ENCODE results near the gene ITPK1.
A peak's percentile ranks its signal among the peaks of the same experiment; 100 is the strongest.

Gene ITPK1

GRCh38 chr14:92960706-92961566, 154.8 kb downstream of the ITPK1 start:
- FAIRE-seq: no peak
- DNase-seq (ENCODE audit: insufficient read length): no peak
- TF ChIP-seq POLR2AphosphoS5 (IDR thresholded peaks at IDR 0.05; ENCODE audit: low read depth, low read length): no peak
- no peak for TF ChIP-seq TAF1 (IDR thresholded peaks at IDR 0.05; ENCODE audit: borderline replicate concordance, low read depth, low read length)
- TF ChIP-seq POLR2A (IDR thresholded peaks at IDR 0.05; ENCODE audit: low read depth, low read length): no peak

DNA sequence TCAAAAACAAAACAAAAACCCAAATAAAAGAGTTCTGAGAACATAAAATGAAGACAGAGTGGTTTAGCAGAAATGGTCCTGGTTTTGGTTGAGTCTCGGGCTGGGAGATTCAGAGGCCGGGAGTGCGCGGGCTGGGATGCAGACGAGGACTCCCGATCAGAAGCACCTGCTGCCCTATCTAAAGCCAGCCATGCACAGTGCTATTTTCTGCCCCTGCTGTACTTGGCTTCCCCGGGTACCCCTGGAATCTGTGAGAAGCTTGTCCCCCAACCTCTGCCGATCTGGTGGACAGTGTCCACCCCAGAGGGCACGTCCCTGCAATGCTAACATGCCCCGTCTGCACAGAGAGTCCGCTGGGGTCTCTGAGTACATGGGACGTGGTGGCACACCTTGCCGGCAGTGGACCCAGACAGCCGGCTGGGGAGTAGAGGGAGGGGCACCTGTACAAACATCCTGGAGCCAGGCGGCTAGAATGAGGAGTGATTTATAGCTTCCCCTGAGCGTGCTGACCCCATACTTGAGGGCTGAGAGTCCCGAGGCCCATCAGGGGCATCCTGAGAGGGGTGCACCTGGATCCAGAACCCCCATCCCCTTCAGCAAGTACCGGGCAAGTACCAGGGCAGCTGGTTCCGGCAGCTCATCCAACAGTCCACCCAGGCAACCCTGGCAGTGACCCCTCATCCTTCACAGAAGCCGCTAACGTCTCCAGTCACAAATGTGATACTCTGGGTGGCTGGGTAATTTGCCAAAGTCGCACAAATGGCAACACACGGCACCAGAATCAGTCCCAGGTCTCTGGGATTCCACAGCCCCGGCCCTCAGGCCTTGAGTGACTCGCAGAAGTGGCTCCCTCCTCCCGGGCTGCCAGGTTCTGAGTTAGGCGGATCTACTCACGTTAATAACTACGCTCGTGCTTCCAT, 155.7 kb downstream of the ITPK1 start:
- TF ChIP-seq POLR2A (IDR thresholded peaks at IDR 0.05; ENCODE audit: low read depth, low read length) (no peak), TAF1 (IDR thresholded peaks at IDR 0.05; ENCODE audit: borderline replicate concordance, low read depth, low read length) (no peak), POLR2AphosphoS5 (IDR thresholded peaks at IDR 0.05; ENCODE audit: low read depth, low read length) (no peak)
- FAIRE-seq (no peak), DNase-seq (ENCODE audit: insufficient read length) (no peak)

DNA sequence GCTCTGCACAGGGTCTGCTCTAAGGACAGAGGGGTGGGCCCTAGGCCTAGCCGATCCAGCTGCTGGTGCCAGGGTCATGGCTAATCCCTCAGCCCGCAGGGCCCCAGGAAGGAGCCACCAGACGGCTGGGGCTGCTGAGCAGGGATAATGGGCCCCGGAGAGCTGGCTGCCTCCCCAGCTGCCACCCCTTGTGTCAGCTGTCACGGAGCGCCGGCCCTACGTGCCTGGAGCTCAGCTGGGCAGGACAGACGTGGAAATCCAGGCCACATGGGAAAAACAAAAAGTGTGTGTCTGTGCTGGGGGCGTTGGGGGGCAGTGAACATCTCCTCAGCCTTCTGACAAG, 156.6 kb downstream of the ITPK1 start:
- TF ChIP-seq POLR2AphosphoS5 (IDR thresholded peaks at IDR 0.05; ENCODE audit: low read depth, low read length): no peak
- DNase-seq (ENCODE audit: insufficient read length): no peak
- no peak for FAIRE-seq

GRCh38 chr14:92958373-92959188, 157.1 kb downstream of the ITPK1 start:
- no peak for TF ChIP-seq POLR2A (IDR thresholded peaks at IDR 0.05; ENCODE audit: low read depth, low read length)
- no peak for TF ChIP-seq POLR2AphosphoS5 (IDR thresholded peaks at IDR 0.05; ENCODE audit: low read depth, low read length)
- no peak for TF ChIP-seq TAF1 (IDR thresholded peaks at IDR 0.05; ENCODE audit: borderline replicate concordance, low read depth, low read length)
- FAIRE-seq: no peak
- no peak for DNase-seq (ENCODE audit: insufficient read length)

DNA sequence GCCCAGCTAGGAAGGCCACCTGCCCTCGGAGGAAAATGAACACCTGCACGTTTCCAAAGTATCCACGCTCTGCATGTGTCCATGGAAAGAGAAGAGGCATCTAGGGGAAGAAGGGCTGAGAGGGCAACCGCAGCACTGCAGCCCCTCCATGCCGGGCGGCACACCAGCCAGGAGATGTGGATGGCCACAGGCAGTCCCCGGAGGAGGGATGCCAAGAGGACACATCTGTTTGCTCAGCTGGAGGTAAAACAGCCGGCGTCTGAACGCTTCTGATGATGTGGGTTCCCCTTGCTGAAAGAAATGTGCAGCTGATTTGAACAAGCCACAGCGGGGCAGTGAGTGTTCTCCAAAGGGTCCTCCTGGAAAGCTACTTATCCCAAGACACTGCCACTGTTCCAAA, 158.8 kb downstream of the ITPK1 start:
- TF ChIP-seq POLR2AphosphoS5 (IDR thresholded peaks at IDR 0.05; ENCODE audit: low read depth, low read length) (no peak), POLR2A (IDR thresholded peaks at IDR 0.05; ENCODE audit: low read depth, low read length) (no peak), TAF1 (IDR thresholded peaks at IDR 0.05; ENCODE audit: borderline replicate concordance, low read depth, low read length) (no peak)
- FAIRE-seq (no peak), DNase-seq (ENCODE audit: insufficient read length) (no peak)

DNA sequence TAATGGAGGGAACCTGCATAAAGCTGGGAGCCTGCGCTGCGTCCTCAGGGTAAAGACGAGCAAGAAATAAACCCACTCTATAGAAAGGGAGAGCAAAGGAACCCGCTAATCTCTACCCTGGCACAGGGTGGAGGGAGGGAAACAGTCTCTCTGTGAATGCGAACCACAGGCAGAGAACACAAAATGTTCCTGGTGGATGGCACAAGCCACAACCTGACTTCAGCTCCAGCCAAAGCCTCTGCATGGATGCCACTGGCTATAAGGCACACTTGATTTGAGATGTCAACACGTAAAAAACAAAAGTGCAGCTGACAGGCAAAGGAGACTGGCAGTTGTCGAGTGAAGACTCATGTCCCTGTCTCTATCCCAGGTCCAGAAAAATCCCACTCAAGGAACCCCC, 160.3 kb downstream of the ITPK1 start:
- DNase-seq (ENCODE audit: insufficient read length) (no peak), FAIRE-seq (no peak)
- no peak for TF ChIP-seq POLR2A (IDR thresholded peaks at IDR 0.05; ENCODE audit: low read depth, low read length)
- no peak for TF ChIP-seq TAF1 (IDR thresholded peaks at IDR 0.05; ENCODE audit: borderline replicate concordance, low read depth, low read length)
- TF ChIP-seq POLR2AphosphoS5 (IDR thresholded peaks at IDR 0.05; ENCODE audit: low read depth, low read length): no peak

DNA sequence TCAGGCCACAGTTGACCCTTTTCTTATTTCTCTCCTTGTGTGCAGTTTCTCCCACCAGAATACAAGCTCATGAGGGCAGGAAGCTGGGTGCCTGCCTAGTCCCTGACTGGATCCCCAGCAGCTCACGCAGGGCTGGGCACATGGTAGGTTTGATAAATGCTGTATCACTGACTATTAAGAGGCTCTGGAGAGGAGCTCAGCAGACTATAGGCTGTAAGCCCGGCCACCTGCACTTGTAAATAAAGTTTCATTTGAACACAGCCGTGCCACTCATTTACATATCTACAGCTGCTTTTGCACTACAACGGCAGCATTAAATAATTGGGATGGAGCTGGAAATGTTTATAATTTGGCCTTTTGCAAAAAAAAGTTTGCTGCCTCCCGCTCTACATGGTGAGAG, 160.8 kb downstream of the ITPK1 start:
- FAIRE-seq: no peak

GRCh38 chr14:92953526-92953925, 162.2 kb downstream of the ITPK1 start:
- DNase-seq (ENCODE audit: insufficient read length) (no peak), FAIRE-seq (no peak)
- TF ChIP-seq POLR2A (IDR thresholded peaks at IDR 0.05; ENCODE audit: low read depth, low read length) (no peak), POLR2AphosphoS5 (IDR thresholded peaks at IDR 0.05; ENCODE audit: low read depth, low read length) (no peak), TAF1 (IDR thresholded peaks at IDR 0.05; ENCODE audit: borderline replicate concordance, low read depth, low read length) (no peak)

More for the DNA sequence above, 160.8 kb downstream of the ITPK1 start:
- TF ChIP-seq TAF1 (IDR thresholded peaks at IDR 0.05; ENCODE audit: borderline replicate concordance, low read depth, low read length) (no peak), POLR2AphosphoS5 (IDR thresholded peaks at IDR 0.05; ENCODE audit: low read depth, low read length) (no peak), POLR2A (IDR thresholded peaks at IDR 0.05; ENCODE audit: low read depth, low read length) (no peak)
- DNase-seq (ENCODE audit: insufficient read length): no peak

- TF ChIP-seq POLR2AphosphoS5 (IDR thresholded peaks at IDR 0.05; ENCODE audit: low read depth, low read length) (no peak), TAF1 (IDR thresholded peaks at IDR 0.05; ENCODE audit: borderline replicate concordance, low read depth, low read length) (no peak)
- no peak for FAIRE-seq
Measured at GRCh38 chr14:92952481-92953298, 163.0 kb downstream of the ITPK1 start.

GRCh38 chr14:92951912-92952471, 163.7 kb downstream of the ITPK1 start:
- peak; percentile 98 for FAIRE-seq
- peak; percentile 94 for DNase-seq (ENCODE audit: insufficient read length)

More at GRCh38 chr14:92952481-92953298, 163.0 kb downstream of the ITPK1 start:
- DNase-seq (ENCODE audit: insufficient read length): no peak

More at GRCh38 chr14:92951912-92952471, 163.7 kb downstream of the ITPK1 start:
- no peak for TF ChIP-seq POLR2AphosphoS5 (IDR thresholded peaks at IDR 0.05; ENCODE audit: low read depth, low read length)
- TF ChIP-seq TAF1 (IDR thresholded peaks at IDR 0.05; ENCODE audit: borderline replicate concordance, low read depth, low read length): no peak
- no peak for TF ChIP-seq POLR2A (IDR thresholded peaks at IDR 0.05; ENCODE audit: low read depth, low read length)

All from GM12892 (cell line).